Vagina (tissue), 2 donors: ENCODE data around the gene HNF1B. TPM values are rescaled to one million over a fixed set of nuclear protein-coding genes. Genes with fewer than 3 reads are reported as not detected.
A peak's percentile ranks its signal among the peaks of the same experiment; 100 is the strongest.

ENCODE experiments used
- DNase-seq, 2 donors: peaks; one replicate each; pipeline ENCODE4 v3.0.0-alpha.2; 2017; ENCODE audit errors: extremely low spot score in 2 of 2
- H3K27ac ChIP-seq: fragments of 200-600 bp; sonication (generic); one replicate; pipeline ENCODE4 v1.5.1; 2019
- H3K27me3 ChIP-seq: fragments of 200-600 bp; sonication (generic); one replicate; pipeline ENCODE4 v1.5.1; 2019
- H3K36me3 ChIP-seq, 2 donors: fragments of 200-600 bp; sonication (generic); one replicate each; pipeline ENCODE4 v1.5.1; 2017 to 2019
- H3K4me1 ChIP-seq: fragments of 200-600 bp; sonication (generic); one replicate; pipeline ENCODE4 v1.5.1; 2019
- H3K4me3 ChIP-seq, 2 donors: fragments of 200-600 bp; sonication (generic); 1 replicate in 1 of 2; 2 replicates in 1 of 2; pipeline ENCODE4 v1.5.1; 2016 to 2019
- H3K9me3 ChIP-seq: fragments of 200-600 bp; sonication (generic); one replicate; pipeline ENCODE4 v1.5.1; 2019
- POLR2A ChIP-seq, 2 donors: fragments of 450-650 bp; IDR thresholded peaks; one replicate each; pipeline ENCODE4 v1.6.1; 2017; ENCODE audit warnings: antibody characterized with exemption in 2 of 2, mild to moderate bottlenecking in 2 of 2, moderate library complexity in 2 of 2
- POLR2AphosphoS5 ChIP-seq, 2 donors: sonication (generic); formaldehyde crosslinking; IDR thresholded peaks; one replicate each; pipeline ENCODE4 v1.9.0; 2017; ENCODE audit warnings: antibody characterized with exemption in 2 of 2, mild to moderate bottlenecking in 2 of 2, low read depth in 1 of 2; ENCODE audit not compliant: insufficient read depth in 1 of 2
- intact Hi-C: fragments of 100-400 bp; cut with DNase I; formaldehyde crosslinking; loops from one replicate; pipeline ENCODE4 v1.15.1; 2023
- total RNA-seq: library from RNA; depleted of rRNA; stranded (reverse); fragments of >200 nt; gene quantifications from one replicate; pipeline ENCODE4 v1.2.3, GENCODE V29; 2016
- TF ChIP-seq, protein P1 (sequence below), 3 experiments: fragments of 450-650 bp in 2 of 3; fragments of 200-600 bp in 1 of 3; sonication (generic) in 1 of 3; IDR thresholded peaks; one replicate each; pipeline ENCODE4 v1.5.1; 2017 to 2019; ENCODE audit warnings: antibody characterized with exemption in 3 of 3, mild to moderate bottlenecking in 2 of 3, moderate library complexity in 2 of 3

The HNF1B gene
- total RNA-seq, 1 donor from 2014 or later, result not detected

DNA sequence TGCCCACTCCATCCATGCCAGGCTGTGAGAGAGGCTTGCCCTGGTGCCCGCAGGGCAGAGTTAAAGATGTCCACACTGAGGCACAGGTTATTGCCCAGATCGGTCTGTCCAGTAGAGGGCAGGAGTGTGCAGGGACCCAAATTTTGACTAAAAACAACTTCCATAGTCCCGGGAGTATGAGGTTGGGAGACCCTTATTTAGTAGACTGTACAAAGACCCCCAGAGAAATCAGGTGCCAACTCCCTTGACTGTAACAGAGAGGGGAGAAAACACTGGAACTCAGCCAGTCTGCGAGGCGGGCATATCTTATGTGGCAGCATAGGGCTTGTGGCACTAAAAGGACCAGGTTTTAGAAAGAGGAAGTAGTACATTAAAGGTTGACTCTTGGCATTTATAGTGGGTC is 43.4 kb downstream of the HNF1B start:
- Histone ChIP-seq H3K36me3 (no peaks in the 10 kb centered on the region), H3K9me3 (no peaks in the 10 kb centered on the region), H3K4me1 (no peaks in the 10 kb centered on the region), H3K27ac (no peak overlapping the region), H3K4me3 (no peak overlapping the region), H3K27me3 (no peaks in the 10 kb centered on the region)
- DNase-seq, result no peak
- TF ChIP-seq, protein P1, sequence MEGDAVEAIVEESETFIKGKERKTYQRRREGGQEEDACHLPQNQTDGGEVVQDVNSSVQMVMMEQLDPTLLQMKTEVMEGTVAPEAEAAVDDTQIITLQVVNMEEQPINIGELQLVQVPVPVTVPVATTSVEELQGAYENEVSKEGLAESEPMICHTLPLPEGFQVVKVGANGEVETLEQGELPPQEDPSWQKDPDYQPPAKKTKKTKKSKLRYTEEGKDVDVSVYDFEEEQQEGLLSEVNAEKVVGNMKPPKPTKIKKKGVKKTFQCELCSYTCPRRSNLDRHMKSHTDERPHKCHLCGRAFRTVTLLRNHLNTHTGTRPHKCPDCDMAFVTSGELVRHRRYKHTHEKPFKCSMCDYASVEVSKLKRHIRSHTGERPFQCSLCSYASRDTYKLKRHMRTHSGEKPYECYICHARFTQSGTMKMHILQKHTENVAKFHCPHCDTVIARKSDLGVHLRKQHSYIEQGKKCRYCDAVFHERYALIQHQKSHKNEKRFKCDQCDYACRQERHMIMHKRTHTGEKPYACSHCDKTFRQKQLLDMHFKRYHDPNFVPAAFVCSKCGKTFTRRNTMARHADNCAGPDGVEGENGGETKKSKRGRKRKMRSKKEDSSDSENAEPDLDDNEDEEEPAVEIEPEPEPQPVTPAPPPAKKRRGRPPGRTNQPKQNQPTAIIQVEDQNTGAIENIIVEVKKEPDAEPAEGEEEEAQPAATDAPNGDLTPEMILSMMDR (IDR thresholded peaks at IDR 0.05), result peak in 1 of 3 experiments; percentile 21
- TF ChIP-seq POLR2A (IDR thresholded peaks at IDR 0.05), result no peak
- TF ChIP-seq POLR2AphosphoS5 (IDR thresholded peaks at IDR 0.05; ENCODE audit: insufficient read depth in 1 of 2, low read depth in 1 of 2), result no peak
- intact Hi-C loops, result no loop called here

- no peak for TF ChIP-seq POLR2A (IDR thresholded peaks at IDR 0.05)
- no peak for TF ChIP-seq POLR2AphosphoS5 (IDR thresholded peaks at IDR 0.05; ENCODE audit: insufficient read depth in 1 of 2, low read depth in 1 of 2)
- TF ChIP-seq, protein P1 (IDR thresholded peaks at IDR 0.05), result no peak
- no peaks in the 10 kb centered on the region for H3K27me3 ChIP-seq
- no peak overlapping the region for H3K27ac ChIP-seq
- H3K36me3 ChIP-seq, result no peaks in the 10 kb centered on the region
- H3K4me1 ChIP-seq, result no peaks in the 10 kb centered on the region
- DNase-seq, result no peak
- H3K9me3 ChIP-seq, result no peaks in the 10 kb centered on the region
- H3K4me3 ChIP-seq, result no peak overlapping the region
- intact Hi-C loops, result no loop called here
These were observed 44.0 kb downstream of the HNF1B start for GRCh38 chr17:37700881-37701280.

DNA sequence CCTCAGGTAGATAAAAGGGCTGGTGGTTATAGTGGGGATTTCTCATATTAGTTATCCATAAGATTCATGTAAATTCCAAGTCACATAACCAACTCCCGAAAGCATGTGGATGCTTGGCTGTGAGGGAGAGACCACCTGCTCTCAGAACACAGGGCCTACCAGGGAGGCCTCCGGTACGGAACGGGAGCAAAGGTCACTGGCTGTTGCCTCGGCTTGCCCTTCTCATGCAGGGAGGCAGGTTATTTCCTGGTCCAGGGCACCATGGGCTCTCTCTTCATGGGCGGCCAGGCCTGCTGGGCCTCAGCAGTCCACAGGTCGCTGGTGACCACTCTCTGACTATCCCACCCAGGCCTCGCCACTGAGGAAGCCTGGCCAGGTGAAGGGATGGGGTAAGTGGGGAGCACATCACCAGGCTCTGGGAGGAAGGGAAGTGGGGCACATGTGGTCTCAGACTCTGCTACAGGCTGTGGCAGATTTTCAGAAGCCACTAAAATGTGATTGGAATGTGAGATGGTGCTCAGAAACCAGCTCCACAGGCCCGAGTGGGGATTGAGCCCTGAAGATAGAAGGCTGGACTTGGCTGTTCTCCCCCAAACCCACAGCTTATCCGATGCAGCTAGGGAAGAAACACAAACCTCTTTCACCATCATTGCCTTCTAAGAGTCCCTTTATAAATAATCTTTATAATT is 45.4 kb downstream of the HNF1B start:
- Histone ChIP-seq H3K36me3 (no peaks in the 10 kb centered on the region), H3K4me3 (no peak overlapping the region), H3K27me3 (no peaks in the 10 kb centered on the region), H3K9me3 (no peaks in the 10 kb centered on the region), H3K4me1 (no peaks in the 10 kb centered on the region), H3K27ac (no peak overlapping the region)
- no peak for DNase-seq
- intact Hi-C loops, result no loop called here
- no peak for TF ChIP-seq POLR2A (IDR thresholded peaks at IDR 0.05)
- no peak for TF ChIP-seq POLR2AphosphoS5 (IDR thresholded peaks at IDR 0.05; ENCODE audit: insufficient read depth in 1 of 2, low read depth in 1 of 2)
- TF ChIP-seq, protein P1 (IDR thresholded peaks at IDR 0.05), result no peak

DNA sequence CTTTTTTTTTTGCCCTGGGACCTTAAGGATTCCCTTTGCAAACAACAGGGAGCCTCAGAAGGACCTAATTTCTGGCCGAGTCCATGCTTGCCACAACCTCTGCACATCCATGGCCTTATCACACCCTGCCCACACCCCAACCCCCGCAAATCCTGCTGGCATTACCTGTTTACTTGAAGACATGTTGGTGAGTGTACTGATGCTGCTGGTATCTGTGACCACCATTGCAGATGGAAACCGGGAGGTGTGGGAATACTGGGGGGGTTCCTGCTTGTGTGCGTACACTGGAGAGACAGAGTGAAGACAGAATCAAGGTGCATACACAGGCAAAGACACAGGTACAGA is 46.0 kb downstream of the HNF1B start:
- H3K9me3 ChIP-seq, result no peaks in the 10 kb centered on the region
- H3K27me3 ChIP-seq, result no peaks in the 10 kb centered on the region
- no peaks in the 10 kb centered on the region for H3K36me3 ChIP-seq
- TF ChIP-seq POLR2AphosphoS5 (IDR thresholded peaks at IDR 0.05; ENCODE audit: insufficient read depth in 1 of 2, low read depth in 1 of 2), result no peak
- TF ChIP-seq, protein P1 (IDR thresholded peaks at IDR 0.05), result no peak
- TF ChIP-seq POLR2A (IDR thresholded peaks at IDR 0.05), result no peak
- H3K4me3 ChIP-seq, result no peak overlapping the region
- intact Hi-C loops, result no loop called here
- H3K27ac ChIP-seq, result no peak overlapping the region
- no peaks in the 10 kb centered on the region for H3K4me1 ChIP-seq
- no peak for DNase-seq

DNA sequence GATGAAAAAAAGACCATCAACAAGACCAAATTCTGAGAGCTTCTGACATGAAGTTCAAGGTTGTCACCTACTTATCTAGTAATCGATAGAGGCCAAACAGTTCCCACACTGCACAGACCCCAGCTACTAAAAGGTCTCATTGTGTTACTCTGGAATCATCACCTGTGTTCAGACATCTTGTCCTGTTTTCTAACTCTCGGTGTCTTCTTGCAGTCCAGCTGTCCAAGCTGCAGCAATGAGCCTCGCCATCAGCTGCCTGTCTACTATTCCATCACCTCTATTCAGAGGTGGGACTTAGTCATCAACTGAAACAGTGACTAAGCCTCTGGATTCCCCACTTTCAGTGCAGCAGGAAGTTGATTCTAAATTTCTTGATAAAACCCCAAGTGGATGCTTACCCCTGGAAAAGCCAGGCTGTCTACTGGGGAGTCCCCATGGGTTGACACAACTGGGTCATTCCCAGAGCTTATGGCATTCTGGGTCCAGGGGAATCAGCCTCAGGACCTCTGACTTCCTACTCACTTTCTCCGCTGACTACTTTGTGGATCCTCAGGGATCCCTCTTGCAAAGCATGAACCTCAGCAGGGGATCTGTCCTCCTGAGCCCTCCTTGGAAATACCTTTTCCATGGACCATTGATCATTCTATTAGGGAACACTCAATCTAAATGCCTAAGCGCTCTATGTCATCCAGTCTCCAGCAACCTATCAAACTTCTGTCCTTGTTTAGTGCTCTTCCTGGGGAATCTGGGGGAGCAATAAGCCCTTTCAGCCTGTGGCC is 46.5 kb downstream of the HNF1B start:
- H3K27ac ChIP-seq, result no peak overlapping the region
- H3K4me1 ChIP-seq, result no peaks in the 10 kb centered on the region
- TF ChIP-seq POLR2A (IDR thresholded peaks at IDR 0.05) (no peak), POLR2AphosphoS5 (IDR thresholded peaks at IDR 0.05; ENCODE audit: insufficient read depth in 1 of 2, low read depth in 1 of 2) (no peak)
- TF ChIP-seq, protein P1 (IDR thresholded peaks at IDR 0.05), result no peak
- H3K36me3 ChIP-seq, result no peaks in the 10 kb centered on the region
- no peak overlapping the region for H3K4me3 ChIP-seq
- H3K9me3 ChIP-seq, result no peaks in the 10 kb centered on the region
- no peak for DNase-seq
- no peaks in the 10 kb centered on the region for H3K27me3 ChIP-seq
- intact Hi-C loops, result no loop called here
